H9 (cell line): ENCODE data around the gene LYRM7. TPM values are rescaled to one million over a fixed set of nuclear protein-coding genes. Genes with fewer than 3 reads are reported as not detected.

Experiments
- DNase-seq: peaks from one replicate; pipeline ENCODE4 v3.0.0-alpha.2; 2017
- H2AFZ ChIP-seq: one replicate; pipeline ENCODE4 v1.6.1; 2013; ENCODE audit warnings: mild to moderate bottlenecking, low read length, control low read depth, moderate library complexity
- H2AK5ac ChIP-seq: 2 replicates; pipeline ENCODE4 v1.6.1; 2013; ENCODE audit warnings: low read length, control low read depth, mixed read lengths; ENCODE audit not compliant: insufficient read length
- H2BK120ac ChIP-seq: one replicate; pipeline ENCODE4 v1.6.1; 2013; ENCODE audit warnings: low read depth, mild to moderate bottlenecking, low read length, control low read depth, inconsistent platforms; ENCODE audit not compliant: poor library complexity, severe bottlenecking
- H2BK12ac ChIP-seq: 2 replicates; pipeline ENCODE4 v1.6.1; 2013; ENCODE audit warnings: low read length, control low read depth, mixed read lengths, low read depth; ENCODE audit not compliant: insufficient read length
- H2BK15ac ChIP-seq: 2 replicates; pipeline ENCODE4 v1.6.1; 2013; ENCODE audit warnings: low read depth, low read length, control low read depth
- H2BK20ac ChIP-seq: one replicate; pipeline ENCODE4 v1.6.1; 2013; ENCODE audit warnings: low read depth, mild to moderate bottlenecking, low read length, control low read depth, inconsistent platforms; ENCODE audit not compliant: poor library complexity, severe bottlenecking
- H2BK5ac ChIP-seq: 2 replicates; pipeline ENCODE4 v1.6.1; 2013; ENCODE audit warnings: low read length, control low read depth, mixed read lengths; ENCODE audit not compliant: insufficient read length
- H3K14ac ChIP-seq: 2 replicates; pipeline ENCODE4 v1.6.1; 2013; ENCODE audit warnings: low read length, control low read depth; ENCODE audit not compliant: insufficient read depth
- H3K18ac ChIP-seq: 2 replicates; pipeline ENCODE4 v1.6.1; 2013; ENCODE audit warnings: low read depth, mild to moderate bottlenecking, mixed read lengths, low read length, control low read depth; ENCODE audit not compliant: insufficient read length
- H3K23ac ChIP-seq: 2 replicates; pipeline ENCODE4 v1.6.1; 2013; ENCODE audit warnings: low read length, control low read depth, mixed read lengths, low read depth; ENCODE audit not compliant: insufficient read length
- H3K23me2 ChIP-seq: 2 replicates; pipeline ENCODE4 v1.6.1; 2013; ENCODE audit warnings: low read depth, mild to moderate bottlenecking, mixed read lengths, low read length, control low read depth; ENCODE audit not compliant: insufficient read length, poor library complexity, severe bottlenecking
- H3K27ac ChIP-seq: 2 replicates; pipeline ENCODE4 v1.5.1; 2013; ENCODE audit warnings: low read length, control low read depth, mixed read lengths, low read depth; ENCODE audit not compliant: insufficient read length
- H3K27me3 ChIP-seq: 2 replicates; pipeline ENCODE4 v1.6.1; 2013; ENCODE audit warnings: low read length, control low read depth, inconsistent platforms; ENCODE audit not compliant: insufficient read depth
- H3K4ac ChIP-seq: 2 replicates; pipeline ENCODE4 v1.6.1; 2013; ENCODE audit warnings: low read depth, mild to moderate bottlenecking, control low read depth, inconsistent platforms, low read length, moderate library complexity
- H3K4me1 ChIP-seq: 2 replicates; pipeline ENCODE4 v1.6.1; 2013; ENCODE audit warnings: low read length, control low read depth, inconsistent platforms; ENCODE audit not compliant: insufficient read depth
- H3K4me2 ChIP-seq: 2 replicates; pipeline ENCODE4 v1.6.1; 2013; ENCODE audit warnings: low read length, control low read depth, mixed read lengths; ENCODE audit not compliant: insufficient read length, insufficient read depth
- H3K56ac ChIP-seq: 2 replicates; pipeline ENCODE4 v1.6.1; 2013; ENCODE audit warnings: low read depth, mild to moderate bottlenecking, mixed read lengths, low read length, control low read depth; ENCODE audit not compliant: insufficient read length
- H3K79me1 ChIP-seq: 2 replicates; pipeline ENCODE4 v1.6.1; 2013; ENCODE audit warnings: low read depth, mild to moderate bottlenecking, moderate library complexity, low read length, control low read depth, inconsistent platforms; ENCODE audit not compliant: insufficient read depth, poor library complexity, severe bottlenecking
- H3K79me2 ChIP-seq: 2 replicates; pipeline ENCODE4 v1.6.1; 2013; ENCODE audit warnings: low read length, control low read depth, inconsistent platforms; ENCODE audit not compliant: insufficient read depth
- H3K9ac ChIP-seq: 2 replicates; pipeline ENCODE4 v1.6.1; 2013; ENCODE audit warnings: low read length, control low read depth, mixed read lengths; ENCODE audit not compliant: insufficient read length; ENCODE audit errors: extremely low read depth
- H3K9me3 ChIP-seq: one replicate; pipeline ENCODE4 v1.6.1; 2013; ENCODE audit warnings: low read depth, low read length, inconsistent platforms; ENCODE audit not compliant: control insufficient read depth
- H3T11ph ChIP-seq: one replicate; pipeline ENCODE4 v1.6.1; 2013; ENCODE audit warnings: mild to moderate bottlenecking, low read length, control low read depth, inconsistent platforms
- H4K20me1 ChIP-seq: one replicate; pipeline ENCODE4 v1.6.1; 2013; ENCODE audit not compliant: control insufficient read depth, insufficient read length, insufficient read depth
- H4K5ac ChIP-seq: 2 replicates; pipeline ENCODE4 v1.6.1; 2013; ENCODE audit warnings: low read depth, mild to moderate bottlenecking, mixed read lengths, low read length, control low read depth; ENCODE audit not compliant: insufficient read length
- H4K8ac ChIP-seq: replicated peaks from 2 replicates; pipeline ENCODE4 v1.6.1; 2013; ENCODE audit warnings: low read length, control low read depth, mixed read lengths, low read depth; ENCODE audit not compliant: insufficient read length
- H4K91ac ChIP-seq: 2 replicates; pipeline ENCODE4 v1.6.1; 2013; ENCODE audit warnings: low read depth, mild to moderate bottlenecking, moderate library complexity, mixed read lengths, low read length, control low read depth; ENCODE audit not compliant: insufficient read length
- H3K27ac Mint-ChIP-seq, 3 experiments: 2 replicates in 2 of 3; 3 replicates in 1 of 3; pipeline ENCODE4 v1.8.0; 2020 to 2021; ENCODE audit warnings: mixed read lengths in 3 of 3, mild to moderate bottlenecking in 1 of 3, moderate library complexity in 1 of 3
- H3K27me3 Mint-ChIP-seq: 2 replicates; pipeline ENCODE4 v1.8.0; 2021; ENCODE audit warnings: low read depth, mild to moderate bottlenecking, moderate library complexity, mixed read lengths
- H3K36me3 Mint-ChIP-seq, 3 experiments: 2 replicates in 2 of 3; 3 replicates in 1 of 3; pipeline ENCODE4 v1.8.0; 2020 to 2021; ENCODE audit warnings: low read depth in 3 of 3, mixed read lengths in 3 of 3; ENCODE audit not compliant: insufficient read depth in 1 of 3
- H3K4me1 Mint-ChIP-seq, 2 experiments: 2 replicates each; pipeline ENCODE4 v1.8.0; 2020; ENCODE audit warnings: mixed read lengths in 2 of 2
- H3K4me3 Mint-ChIP-seq, 2 experiments: 2 replicates in 1 of 2; 3 replicates in 1 of 2; pipeline ENCODE4 v1.8.0; 2020 to 2021; ENCODE audit warnings: mild to moderate bottlenecking in 2 of 2, mixed read lengths in 2 of 2, moderate library complexity in 1 of 2
- H3K9me3 Mint-ChIP-seq, 2 experiments: 2 replicates in 1 of 2; 3 replicates in 1 of 2; pipeline ENCODE4 v1.8.0; 2020; ENCODE audit warnings: mild to moderate bottlenecking in 2 of 2, mixed read lengths in 2 of 2, moderate library complexity in 1 of 2
- whole genome bisulfite sequencing: extraction: QIAGEN DNeasy Blood & Tissue Kit; methylation state at CpG from one replicate; pipeline ENCODE4 v1.1.7; 2013; ENCODE audit warnings: missing lambda C conversion rate, low lambda C conversion rate, mixed read lengths; ENCODE audit not compliant: insufficient read length; ENCODE audit errors: extremely low coverage; 5-methylcytosine and 5-hydroxymethylcytosine counted together
- total RNA-seq: library from RNA; stranded (reverse); gene quantifications from 2 replicates; pipeline ENCODE4 v1.2.1, GENCODE V29; 2021
- TF ChIP-seq, protein P1 (sequence below): fragments of 200-600 bp; sonication (generic); conservative IDR thresholded peaks from 3 replicates; pipeline ENCODE4 v1.8.0; 2021; ENCODE audit warnings: antibody characterized with exemption, mild to moderate bottlenecking

Gene LYRM7
- total RNA-seq, 1 experiment from 2014 or later, result 7.0 TPM

GRCh38 chr5:131214609-131215227, 44.0 kb downstream of the LYRM7 start:
- peaks cover 3 to 12% of the 10 kb centered on the region in 2 experiments for H3K4me1 Mint-ChIP-seq
- H3K4me1 ChIP-seq, result no peaks in the 10 kb centered on the region
- H3K27me3 Mint-ChIP-seq, result no peaks in the 10 kb centered on the region
- no peak overlapping the region for H3K27ac ChIP-seq
- no peak overlapping the region for H3K23ac ChIP-seq
- no peak overlapping the region for H2AFZ ChIP-seq
- no peak overlapping the region for H2BK5ac ChIP-seq
- H2BK12ac ChIP-seq, result no peak overlapping the region
- H3K27ac Mint-ChIP-seq, result no peak overlapping the region; a peak in 2 of 7 replicates
- no peak overlapping the region for H3K56ac ChIP-seq
- no peak overlapping the region for H3K9ac ChIP-seq
- H3K4ac ChIP-seq, result no peak overlapping the region
- H3K14ac ChIP-seq, result peak overlapping the region; percentile 47; the same call in 1 of the 2 replicates
- no CpG with 5 or more reads among the region's 3 CpGs for WGBS
- DNase-seq, result no peak
- H3K23me2 ChIP-seq, result no peaks in the 10 kb centered on the region
- no peaks in the 10 kb centered on the region; a peak in 1 of 5 replicates for H3K9me3 Mint-ChIP-seq
- H2BK120ac ChIP-seq, result no peak overlapping the region
- no peak overlapping the region for H4K5ac ChIP-seq
- H2BK20ac ChIP-seq, result no peak overlapping the region
- no peak overlapping the region for H3K4me2 ChIP-seq
- no peaks in the 10 kb centered on the region; the same call in 1 of the 2 replicates for H3K79me2 ChIP-seq
- H4K91ac ChIP-seq, result no peak overlapping the region
- H3K4me3 Mint-ChIP-seq, result no peak overlapping the region
- TF ChIP-seq, protein P1, sequence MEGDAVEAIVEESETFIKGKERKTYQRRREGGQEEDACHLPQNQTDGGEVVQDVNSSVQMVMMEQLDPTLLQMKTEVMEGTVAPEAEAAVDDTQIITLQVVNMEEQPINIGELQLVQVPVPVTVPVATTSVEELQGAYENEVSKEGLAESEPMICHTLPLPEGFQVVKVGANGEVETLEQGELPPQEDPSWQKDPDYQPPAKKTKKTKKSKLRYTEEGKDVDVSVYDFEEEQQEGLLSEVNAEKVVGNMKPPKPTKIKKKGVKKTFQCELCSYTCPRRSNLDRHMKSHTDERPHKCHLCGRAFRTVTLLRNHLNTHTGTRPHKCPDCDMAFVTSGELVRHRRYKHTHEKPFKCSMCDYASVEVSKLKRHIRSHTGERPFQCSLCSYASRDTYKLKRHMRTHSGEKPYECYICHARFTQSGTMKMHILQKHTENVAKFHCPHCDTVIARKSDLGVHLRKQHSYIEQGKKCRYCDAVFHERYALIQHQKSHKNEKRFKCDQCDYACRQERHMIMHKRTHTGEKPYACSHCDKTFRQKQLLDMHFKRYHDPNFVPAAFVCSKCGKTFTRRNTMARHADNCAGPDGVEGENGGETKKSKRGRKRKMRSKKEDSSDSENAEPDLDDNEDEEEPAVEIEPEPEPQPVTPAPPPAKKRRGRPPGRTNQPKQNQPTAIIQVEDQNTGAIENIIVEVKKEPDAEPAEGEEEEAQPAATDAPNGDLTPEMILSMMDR, result no peak
- no peaks in the 10 kb centered on the region; a peak in 1 of 7 replicates for H3K36me3 Mint-ChIP-seq
- H2AK5ac ChIP-seq, result no peak overlapping the region
- no peak overlapping the region for H3K18ac ChIP-seq
- no peaks in the 10 kb centered on the region for H3K27me3 ChIP-seq
- no peaks in the 10 kb centered on the region for H3K79me1 ChIP-seq
- H2BK15ac ChIP-seq, result no peak overlapping the region
- no peak overlapping the region for H4K8ac ChIP-seq
- no peaks in the 10 kb centered on the region for H3K9me3 ChIP-seq
- H3T11ph ChIP-seq, result no peak overlapping the region
- H4K20me1 ChIP-seq, result no peaks in the 10 kb centered on the region
